Body of pancreas (tissue), 4 donors: Measurements from ENCODE around the gene TYW1.

Experiments
- CTCF ChIP-seq, 7 experiments: fragments of 450-650 bp in 4 of 7; fragments of 200-600 bp in 3 of 7; sonication (generic) in 3 of 7; IDR thresholded peaks; one replicate each; pipeline ENCODE4 v1.5.1; 2016 to 2019; ENCODE audit warnings: antibody characterized with exemption in 7 of 7
- POLR2A ChIP-seq, 3 donors: fragments of 450-650 bp; IDR thresholded peaks; one replicate each; pipeline ENCODE4 v1.6.1; 2016; ENCODE audit warnings: antibody characterized with exemption in 3 of 3, mild to moderate bottlenecking in 2 of 3

- TF ChIP-seq CTCF (IDR thresholded peaks at IDR 0.05) (no peak), POLR2A (IDR thresholded peaks at IDR 0.05) (no peak)
Measured at GRCh38 chr7:67006965-67007364, 10.3 kb downstream of the TYW1 start.
